ENCODE measurements around the gene GJD3. TPM values are rescaled to one million over a fixed set of nuclear protein-coding genes. Genes with fewer than 3 reads are reported as not detected.
"Not testable (repeated sequence)": the region's sequence is repeated elsewhere in the genome, so short reads cannot be mapped to it uniquely, and the experiment has no call there.

GJD3 gene
- total and polyA plus RNA-seq, 9 of the 15 experiments (the other 6 are each of a cell fraction or from before 2014, with no cell fraction given): 0.17 to 0.38 TPM; not detected in 7

- TF ChIP-seq ZBTB9 (CRISPR knock-in tag; IDR thresholded peaks at IDR 0.05) (0 out of 2 replicates have a peak, but pooled peaks have one; percentile 70), MEF2D (tag; conservative IDR thresholded peaks at IDR 0.05; ENCODE audit: low read depth) (0 out of 2 replicates have a peak, but pooled peaks have one; percentile 49), IRF9 (tag; IDR thresholded peaks at IDR 0.05) (peak; percentile 56; the same call in 1 of the 2 replicates), ZNF592 (IDR thresholded peaks at IDR 0.05) (peak; percentile 86), CREB5 (CRISPR knock-in tag; IDR thresholded peaks at IDR 0.05) (peak; percentile 78; the same call in 1 of the 2 replicates), HDAC1 (IDR thresholded peaks at IDR 0.05) (peak in 1 of 2 experiments; percentile 69; a peak in 1 of 4 replicates), ZNF395 (CRISPR knock-in tag; IDR thresholded peaks at IDR 0.05) (peak; percentile 39; the same call in 1 of the 2 replicates), TEAD1 (CRISPR knock-in tag; IDR thresholded peaks at IDR 0.05) (peak in 1 of 2 experiments; percentile 86; a peak in 2 of 4 replicates), SMARCA4 (IDR thresholded peaks at IDR 0.05) (0 out of 2 replicates have a peak, but pooled peaks have one; percentile 9), ARNT (IDR thresholded peaks at IDR 0.05) (peak; percentile 79 to 81; a peak in 2 of 4 replicates), TCF3 (CRISPR knock-in tag; IDR thresholded peaks at IDR 0.05) (peak; percentile 39; the same call in 1 of the 2 replicates), SOX6 (IDR thresholded peaks at IDR 0.05) (peak; percentile 56; the same call in 1 of the 2 replicates), ZNF445 (CRISPR knock-in tag; IDR thresholded peaks at IDR 0.05; ENCODE audit: low read depth) (peak; percentile 75; the same call in 1 of the 2 replicates), CEBPB (tag; IDR thresholded peaks at IDR 0.05) (peak; percentile 80), KLF6 (CRISPR knock-in tag; IDR thresholded peaks at IDR 0.05; ENCODE audit: borderline replicate concordance) (peak; percentile 49; the same call in 1 of the 2 replicates), NR2C1 (IDR thresholded peaks at IDR 0.05) (peak; percentile 25; the same call in 1 of the 2 replicates), NR2C1 (tag; IDR thresholded peaks at IDR 0.05) (peak; percentile 76), ID3 (tag; IDR thresholded peaks at IDR 0.05) (peak; percentile 75)
- not testable (repeated sequence) for TF ChIP-seq ID3 (CRISPR knock-in tag; IDR thresholded peaks at IDR 0.05)
Measured at GRCh38 chr17:40372644-40373043, 8.1 kb upstream of the GJD3 start (continued).

Measured in K562 (cell line).